H9 (cell line): ENCODE results near the gene ZNF451. TPM values are rescaled to one million over a fixed set of nuclear protein-coding genes. Genes with fewer than 3 reads are reported as not detected.

Experiments used
- DNase-seq: peaks from one replicate; pipeline ENCODE4 v3.0.0-alpha.2; 2017
- H2AFZ ChIP-seq: one replicate; pipeline ENCODE4 v1.6.1; 2013; ENCODE audit warnings: mild to moderate bottlenecking, low read length, control low read depth, moderate library complexity
- H2AK5ac ChIP-seq: 2 replicates; pipeline ENCODE4 v1.6.1; 2013; ENCODE audit warnings: low read length, control low read depth, mixed read lengths; ENCODE audit not compliant: insufficient read length
- H2BK120ac ChIP-seq: one replicate; pipeline ENCODE4 v1.6.1; 2013; ENCODE audit warnings: low read depth, mild to moderate bottlenecking, low read length, control low read depth, inconsistent platforms; ENCODE audit not compliant: poor library complexity, severe bottlenecking
- H2BK12ac ChIP-seq: 2 replicates; pipeline ENCODE4 v1.6.1; 2013; ENCODE audit warnings: low read length, control low read depth, mixed read lengths, low read depth; ENCODE audit not compliant: insufficient read length
- H2BK15ac ChIP-seq: 2 replicates; pipeline ENCODE4 v1.6.1; 2013; ENCODE audit warnings: low read depth, low read length, control low read depth
- H2BK20ac ChIP-seq: one replicate; pipeline ENCODE4 v1.6.1; 2013; ENCODE audit warnings: low read depth, mild to moderate bottlenecking, low read length, control low read depth, inconsistent platforms; ENCODE audit not compliant: poor library complexity, severe bottlenecking
- H2BK5ac ChIP-seq: 2 replicates; pipeline ENCODE4 v1.6.1; 2013; ENCODE audit warnings: low read length, control low read depth, mixed read lengths; ENCODE audit not compliant: insufficient read length
- H3K14ac ChIP-seq: 2 replicates; pipeline ENCODE4 v1.6.1; 2013; ENCODE audit warnings: low read length, control low read depth; ENCODE audit not compliant: insufficient read depth
- H3K18ac ChIP-seq: 2 replicates; pipeline ENCODE4 v1.6.1; 2013; ENCODE audit warnings: low read depth, mild to moderate bottlenecking, mixed read lengths, low read length, control low read depth; ENCODE audit not compliant: insufficient read length
- H3K23ac ChIP-seq: 2 replicates; pipeline ENCODE4 v1.6.1; 2013; ENCODE audit warnings: low read length, control low read depth, mixed read lengths, low read depth; ENCODE audit not compliant: insufficient read length
- H3K23me2 ChIP-seq: 2 replicates; pipeline ENCODE4 v1.6.1; 2013; ENCODE audit warnings: low read depth, mild to moderate bottlenecking, mixed read lengths, low read length, control low read depth; ENCODE audit not compliant: insufficient read length, poor library complexity, severe bottlenecking
- H3K27ac ChIP-seq: 2 replicates; pipeline ENCODE4 v1.5.1; 2013; ENCODE audit warnings: low read length, control low read depth, mixed read lengths, low read depth; ENCODE audit not compliant: insufficient read length
- H3K27me3 ChIP-seq: 2 replicates; pipeline ENCODE4 v1.6.1; 2013; ENCODE audit warnings: low read length, control low read depth, inconsistent platforms; ENCODE audit not compliant: insufficient read depth
- H3K4ac ChIP-seq: 2 replicates; pipeline ENCODE4 v1.6.1; 2013; ENCODE audit warnings: low read depth, mild to moderate bottlenecking, control low read depth, inconsistent platforms, low read length, moderate library complexity
- H3K4me1 ChIP-seq: 2 replicates; pipeline ENCODE4 v1.6.1; 2013; ENCODE audit warnings: low read length, control low read depth, inconsistent platforms; ENCODE audit not compliant: insufficient read depth
- H3K4me2 ChIP-seq: 2 replicates; pipeline ENCODE4 v1.6.1; 2013; ENCODE audit warnings: low read length, control low read depth, mixed read lengths; ENCODE audit not compliant: insufficient read length, insufficient read depth
- H3K56ac ChIP-seq: 2 replicates; pipeline ENCODE4 v1.6.1; 2013; ENCODE audit warnings: low read depth, mild to moderate bottlenecking, mixed read lengths, low read length, control low read depth; ENCODE audit not compliant: insufficient read length
- H3K79me1 ChIP-seq: 2 replicates; pipeline ENCODE4 v1.6.1; 2013; ENCODE audit warnings: low read depth, mild to moderate bottlenecking, moderate library complexity, low read length, control low read depth, inconsistent platforms; ENCODE audit not compliant: insufficient read depth, poor library complexity, severe bottlenecking
- H3K79me2 ChIP-seq: 2 replicates; pipeline ENCODE4 v1.6.1; 2013; ENCODE audit warnings: low read length, control low read depth, inconsistent platforms; ENCODE audit not compliant: insufficient read depth
- H3K9ac ChIP-seq: 2 replicates; pipeline ENCODE4 v1.6.1; 2013; ENCODE audit warnings: low read length, control low read depth, mixed read lengths; ENCODE audit not compliant: insufficient read length; ENCODE audit errors: extremely low read depth
- H3K9me3 ChIP-seq: one replicate; pipeline ENCODE4 v1.6.1; 2013; ENCODE audit warnings: low read depth, low read length, inconsistent platforms; ENCODE audit not compliant: control insufficient read depth
- H3T11ph ChIP-seq: one replicate; pipeline ENCODE4 v1.6.1; 2013; ENCODE audit warnings: mild to moderate bottlenecking, low read length, control low read depth, inconsistent platforms
- H4K20me1 ChIP-seq: one replicate; pipeline ENCODE4 v1.6.1; 2013; ENCODE audit not compliant: control insufficient read depth, insufficient read length, insufficient read depth
- H4K5ac ChIP-seq: 2 replicates; pipeline ENCODE4 v1.6.1; 2013; ENCODE audit warnings: low read depth, mild to moderate bottlenecking, mixed read lengths, low read length, control low read depth; ENCODE audit not compliant: insufficient read length
- H4K8ac ChIP-seq: replicated peaks from 2 replicates; pipeline ENCODE4 v1.6.1; 2013; ENCODE audit warnings: low read length, control low read depth, mixed read lengths, low read depth; ENCODE audit not compliant: insufficient read length
- H4K91ac ChIP-seq: 2 replicates; pipeline ENCODE4 v1.6.1; 2013; ENCODE audit warnings: low read depth, mild to moderate bottlenecking, moderate library complexity, mixed read lengths, low read length, control low read depth; ENCODE audit not compliant: insufficient read length
- H3K27ac Mint-ChIP-seq, 3 experiments: 2 replicates in 2 of 3; 3 replicates in 1 of 3; pipeline ENCODE4 v1.8.0; 2020 to 2021; ENCODE audit warnings: mixed read lengths in 3 of 3, mild to moderate bottlenecking in 1 of 3, moderate library complexity in 1 of 3
- H3K27me3 Mint-ChIP-seq: 2 replicates; pipeline ENCODE4 v1.8.0; 2021; ENCODE audit warnings: low read depth, mild to moderate bottlenecking, moderate library complexity, mixed read lengths
- H3K36me3 Mint-ChIP-seq, 3 experiments: 2 replicates in 2 of 3; 3 replicates in 1 of 3; pipeline ENCODE4 v1.8.0; 2020 to 2021; ENCODE audit warnings: low read depth in 3 of 3, mixed read lengths in 3 of 3; ENCODE audit not compliant: insufficient read depth in 1 of 3
- H3K4me1 Mint-ChIP-seq, 2 experiments: 2 replicates each; pipeline ENCODE4 v1.8.0; 2020; ENCODE audit warnings: mixed read lengths in 2 of 2
- H3K4me3 Mint-ChIP-seq, 2 experiments: 2 replicates in 1 of 2; 3 replicates in 1 of 2; pipeline ENCODE4 v1.8.0; 2020 to 2021; ENCODE audit warnings: mild to moderate bottlenecking in 2 of 2, mixed read lengths in 2 of 2, moderate library complexity in 1 of 2
- H3K9me3 Mint-ChIP-seq, 2 experiments: 2 replicates in 1 of 2; 3 replicates in 1 of 2; pipeline ENCODE4 v1.8.0; 2020; ENCODE audit warnings: mild to moderate bottlenecking in 2 of 2, mixed read lengths in 2 of 2, moderate library complexity in 1 of 2
- WGBS: extraction: QIAGEN DNeasy Blood & Tissue Kit; methylation state at CpG from one replicate; pipeline ENCODE4 v1.1.7; 2013; ENCODE audit warnings: missing lambda C conversion rate, low lambda C conversion rate, mixed read lengths; ENCODE audit not compliant: insufficient read length; ENCODE audit errors: extremely low coverage; 5-methylcytosine and 5-hydroxymethylcytosine counted together
- total RNA-seq: library from RNA; stranded (reverse); gene quantifications from 2 replicates; pipeline ENCODE4 v1.2.1, GENCODE V29; 2021
- TF ChIP-seq, protein P1 (sequence below): fragments of 200-600 bp; sonication (generic); conservative IDR thresholded peaks from 3 replicates; pipeline ENCODE4 v1.8.0; 2021; ENCODE audit warnings: antibody characterized with exemption, mild to moderate bottlenecking

The ZNF451 gene
- total RNA-seq, 1 experiment from 2014 or later = 71.2 TPM

GRCh38 chr6:57074383-57074782, 15.6 kb upstream of the ZNF451 start:
- peaks cover 24 to 32% of the 10 kb centered on the region in 2 experiments for H3K4me1 Mint-ChIP-seq
- no peak overlapping the region; a peak in 1 of 7 replicates for H3K27ac Mint-ChIP-seq
- TF ChIP-seq, protein P1, sequence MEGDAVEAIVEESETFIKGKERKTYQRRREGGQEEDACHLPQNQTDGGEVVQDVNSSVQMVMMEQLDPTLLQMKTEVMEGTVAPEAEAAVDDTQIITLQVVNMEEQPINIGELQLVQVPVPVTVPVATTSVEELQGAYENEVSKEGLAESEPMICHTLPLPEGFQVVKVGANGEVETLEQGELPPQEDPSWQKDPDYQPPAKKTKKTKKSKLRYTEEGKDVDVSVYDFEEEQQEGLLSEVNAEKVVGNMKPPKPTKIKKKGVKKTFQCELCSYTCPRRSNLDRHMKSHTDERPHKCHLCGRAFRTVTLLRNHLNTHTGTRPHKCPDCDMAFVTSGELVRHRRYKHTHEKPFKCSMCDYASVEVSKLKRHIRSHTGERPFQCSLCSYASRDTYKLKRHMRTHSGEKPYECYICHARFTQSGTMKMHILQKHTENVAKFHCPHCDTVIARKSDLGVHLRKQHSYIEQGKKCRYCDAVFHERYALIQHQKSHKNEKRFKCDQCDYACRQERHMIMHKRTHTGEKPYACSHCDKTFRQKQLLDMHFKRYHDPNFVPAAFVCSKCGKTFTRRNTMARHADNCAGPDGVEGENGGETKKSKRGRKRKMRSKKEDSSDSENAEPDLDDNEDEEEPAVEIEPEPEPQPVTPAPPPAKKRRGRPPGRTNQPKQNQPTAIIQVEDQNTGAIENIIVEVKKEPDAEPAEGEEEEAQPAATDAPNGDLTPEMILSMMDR = no peak
- peaks cover 9% of the 10 kb centered on the region; the same call in 1 of the 2 replicates for H3K4me1 ChIP-seq
- no peak overlapping the region for H3K4me3 Mint-ChIP-seq
- H2BK120ac ChIP-seq = no peak overlapping the region
- no CpG with 5 or more reads among the region's 8 CpGs for WGBS
- H3K14ac ChIP-seq = no peak overlapping the region
- H3K4me2 ChIP-seq = no peak overlapping the region
- peaks cover 8 to 11% (median 8%) of the 10 kb centered on the region in 3 experiments; a peak in 6 of 7 replicates for H3K36me3 Mint-ChIP-seq
- no peaks in the 10 kb centered on the region for H4K20me1 ChIP-seq
- H2AK5ac ChIP-seq = no peak overlapping the region
- no peak overlapping the region for H3K27ac ChIP-seq
- no peaks in the 10 kb centered on the region for H3K9me3 ChIP-seq
- H3K56ac ChIP-seq = no peak overlapping the region
- no peak overlapping the region for H3K18ac ChIP-seq
- no peak for DNase-seq
- H2BK20ac ChIP-seq = no peak overlapping the region
- H3K9me3 Mint-ChIP-seq = peaks cover 0 to 5% of the 10 kb centered on the region in 2 experiments; a peak in 1 of 5 replicates
- no peak overlapping the region for H4K5ac ChIP-seq
- no peak overlapping the region for H3K9ac ChIP-seq
- no peak overlapping the region for H2BK5ac ChIP-seq
- H3K23ac ChIP-seq = no peak overlapping the region
- H3K23me2 ChIP-seq = no peaks in the 10 kb centered on the region
- no peak overlapping the region for H2BK12ac ChIP-seq
- no peak overlapping the region for H4K8ac ChIP-seq
- H3K27me3 ChIP-seq = no peaks in the 10 kb centered on the region
- no peak overlapping the region for H3K4ac ChIP-seq
- no peaks in the 10 kb centered on the region for H3K79me1 ChIP-seq
- no peak overlapping the region for H3T11ph ChIP-seq
- H2AFZ ChIP-seq = no peak overlapping the region
- no peaks in the 10 kb centered on the region for H3K79me2 ChIP-seq
- H2BK15ac ChIP-seq = no peak overlapping the region
- no peak overlapping the region for H4K91ac ChIP-seq
- peaks cover 2% of the 10 kb centered on the region; the same call in 1 of the 2 replicates for H3K27me3 Mint-ChIP-seq
